ENCODE data around the gene DISC1.

DISC1 gene

DNA sequence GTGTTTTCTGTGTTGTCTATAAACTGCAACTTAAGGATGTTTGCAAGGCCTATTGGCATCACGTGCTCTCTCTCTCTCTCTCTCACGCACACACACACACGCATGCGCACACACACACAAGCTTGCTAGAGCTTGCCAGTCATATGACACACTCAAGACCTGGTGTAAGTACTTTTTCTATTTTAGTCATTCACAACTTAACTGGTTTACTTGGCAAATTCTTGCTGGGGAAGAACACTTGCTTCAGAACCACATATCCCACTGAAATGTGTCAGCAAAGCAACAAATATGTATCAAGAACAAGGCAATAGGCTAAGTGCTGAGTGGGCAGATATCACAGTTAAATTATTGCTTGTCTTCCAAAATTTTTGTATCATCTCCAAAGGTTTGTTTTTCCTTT is 107.8 kb downstream of the DISC1 start:
- H3K4me3 ChIP-seq (ENCODE audit: low read depth, low read length), result no peak overlapping the region
- TF ChIP-seq, protein P1, sequence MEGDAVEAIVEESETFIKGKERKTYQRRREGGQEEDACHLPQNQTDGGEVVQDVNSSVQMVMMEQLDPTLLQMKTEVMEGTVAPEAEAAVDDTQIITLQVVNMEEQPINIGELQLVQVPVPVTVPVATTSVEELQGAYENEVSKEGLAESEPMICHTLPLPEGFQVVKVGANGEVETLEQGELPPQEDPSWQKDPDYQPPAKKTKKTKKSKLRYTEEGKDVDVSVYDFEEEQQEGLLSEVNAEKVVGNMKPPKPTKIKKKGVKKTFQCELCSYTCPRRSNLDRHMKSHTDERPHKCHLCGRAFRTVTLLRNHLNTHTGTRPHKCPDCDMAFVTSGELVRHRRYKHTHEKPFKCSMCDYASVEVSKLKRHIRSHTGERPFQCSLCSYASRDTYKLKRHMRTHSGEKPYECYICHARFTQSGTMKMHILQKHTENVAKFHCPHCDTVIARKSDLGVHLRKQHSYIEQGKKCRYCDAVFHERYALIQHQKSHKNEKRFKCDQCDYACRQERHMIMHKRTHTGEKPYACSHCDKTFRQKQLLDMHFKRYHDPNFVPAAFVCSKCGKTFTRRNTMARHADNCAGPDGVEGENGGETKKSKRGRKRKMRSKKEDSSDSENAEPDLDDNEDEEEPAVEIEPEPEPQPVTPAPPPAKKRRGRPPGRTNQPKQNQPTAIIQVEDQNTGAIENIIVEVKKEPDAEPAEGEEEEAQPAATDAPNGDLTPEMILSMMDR (IDR thresholded peaks at IDR 0.05; ENCODE audit: control insufficient read depth, extremely low read depth, insufficient read depth), result no peak
- DNase-seq (ENCODE audit: low read depth), result no peak

DNA sequence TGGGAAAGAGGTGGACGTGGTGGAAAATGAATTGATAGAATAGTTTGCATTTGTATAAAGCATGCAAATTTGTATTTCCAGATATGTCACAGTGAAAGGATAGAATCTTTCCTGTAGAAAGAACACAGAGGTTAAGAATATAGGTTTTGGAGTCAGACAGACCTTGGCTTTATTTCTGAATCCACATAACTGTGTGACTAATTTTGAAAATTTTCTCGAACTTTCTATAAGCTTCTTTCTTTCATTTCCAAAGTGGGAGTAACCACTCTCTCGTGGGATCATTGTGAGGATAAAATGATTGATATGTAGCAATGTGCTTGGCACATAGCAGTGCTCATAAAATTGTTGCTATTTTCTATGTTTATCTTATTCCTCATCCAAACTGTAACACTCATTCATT is 108.8 kb downstream of the DISC1 start:
- TF ChIP-seq, protein P1 (IDR thresholded peaks at IDR 0.05; ENCODE audit: control insufficient read depth, extremely low read depth, insufficient read depth), result no peak
- DNase-seq (ENCODE audit: low read depth), result no peak
- no peak overlapping the region for H3K4me3 ChIP-seq (ENCODE audit: low read depth, low read length)

DNA sequence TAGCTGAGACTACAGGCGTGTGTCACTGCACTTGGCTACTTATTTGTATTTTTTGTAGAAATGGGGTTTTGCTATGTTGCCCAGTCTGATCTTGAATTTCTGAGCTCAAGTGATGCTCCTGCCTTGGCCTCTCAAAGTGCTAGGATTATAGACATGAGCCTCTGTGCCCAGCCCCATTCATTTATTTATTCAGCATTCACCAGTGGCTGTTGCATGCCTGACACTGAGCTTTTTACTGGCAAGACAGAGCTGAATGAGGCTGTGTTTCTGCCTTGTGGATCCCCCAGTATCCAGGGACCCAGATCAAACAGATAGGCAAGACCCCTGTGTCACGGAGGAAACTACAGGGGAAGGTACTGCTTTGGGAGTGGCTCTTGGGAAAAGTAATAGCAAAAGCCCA is 109.4 kb downstream of the DISC1 start:
- H3K4me3 ChIP-seq (ENCODE audit: low read depth, low read length), result no peak overlapping the region
- TF ChIP-seq, protein P1 (IDR thresholded peaks at IDR 0.05; ENCODE audit: control insufficient read depth, extremely low read depth, insufficient read depth), result no peak
- DNase-seq (ENCODE audit: low read depth), result no peak

DNA sequence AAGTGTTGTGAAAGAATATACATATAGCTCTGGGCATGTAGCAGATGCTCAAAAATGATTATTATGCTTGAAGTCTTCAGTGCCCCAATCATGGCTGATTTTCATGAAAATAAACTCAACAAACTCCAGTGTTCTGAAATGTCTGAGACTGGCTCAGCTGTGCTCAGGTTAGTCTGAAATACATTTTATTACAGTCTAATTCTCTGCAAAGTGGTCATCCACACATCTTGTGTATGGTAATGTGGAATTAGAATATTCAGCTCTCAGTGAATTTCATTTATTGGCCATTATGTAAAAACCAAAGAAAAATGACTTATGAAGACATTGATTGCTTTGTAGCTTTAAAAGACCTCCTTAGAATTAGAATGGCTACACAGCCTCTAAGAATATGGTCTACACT is 109.9 kb downstream of the DISC1 start:
- TF ChIP-seq, protein P1 (IDR thresholded peaks at IDR 0.05; ENCODE audit: control insufficient read depth, extremely low read depth, insufficient read depth), result no peak
- no peak overlapping the region for H3K4me3 ChIP-seq (ENCODE audit: low read depth, low read length)
- no peak for DNase-seq (ENCODE audit: low read depth)

DNA sequence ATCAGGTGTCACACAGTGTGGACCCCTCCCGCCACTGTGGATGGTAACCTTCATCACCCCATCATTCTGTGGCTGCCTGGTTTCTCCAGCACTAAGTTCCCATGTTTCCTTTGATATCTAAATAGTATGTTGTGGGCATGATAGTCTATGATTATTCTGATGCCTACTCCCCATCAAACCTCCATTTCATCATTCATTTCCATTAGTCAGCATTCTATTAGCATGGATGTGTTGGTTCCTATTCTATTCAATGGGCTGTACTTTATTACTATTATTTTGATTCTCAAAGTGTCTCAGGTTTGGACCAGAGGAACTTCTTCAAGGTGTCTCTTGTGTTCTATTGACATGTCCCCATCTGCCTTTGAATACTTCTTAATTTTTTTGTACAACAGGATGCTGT is 112.0 kb downstream of the DISC1 start:
- DNase-seq (ENCODE audit: low read depth), result no peak
- H3K4me3 ChIP-seq (ENCODE audit: low read depth, low read length), result no peak overlapping the region
- TF ChIP-seq, protein P1 (IDR thresholded peaks at IDR 0.05; ENCODE audit: control insufficient read depth, extremely low read depth, insufficient read depth), result no peak

DNA sequence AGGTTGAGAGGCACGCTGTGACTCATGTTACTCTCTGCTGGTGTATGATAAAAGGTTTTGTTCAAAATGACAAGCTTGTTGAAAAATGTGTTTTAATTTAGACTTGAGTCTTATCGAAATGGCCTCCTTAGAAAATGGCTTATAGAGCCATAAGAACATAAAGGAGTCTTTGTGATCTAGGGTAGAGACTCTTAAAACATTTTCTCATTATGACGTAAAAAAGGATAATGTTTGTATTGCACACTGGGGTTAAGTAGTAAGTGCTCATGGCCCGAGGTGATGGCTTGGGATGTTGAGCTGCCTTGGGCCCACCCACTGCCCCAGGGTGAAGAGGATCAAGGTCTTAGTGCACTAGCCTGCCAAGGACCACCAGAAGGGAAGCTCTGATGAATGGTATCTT is 117.4 kb downstream of the DISC1 start:
- no peak overlapping the region for H3K4me3 ChIP-seq (ENCODE audit: low read depth, low read length)
- DNase-seq (ENCODE audit: low read depth), result no peak
- TF ChIP-seq, protein P1 (IDR thresholded peaks at IDR 0.05; ENCODE audit: control insufficient read depth, extremely low read depth, insufficient read depth), result no peak

DNA sequence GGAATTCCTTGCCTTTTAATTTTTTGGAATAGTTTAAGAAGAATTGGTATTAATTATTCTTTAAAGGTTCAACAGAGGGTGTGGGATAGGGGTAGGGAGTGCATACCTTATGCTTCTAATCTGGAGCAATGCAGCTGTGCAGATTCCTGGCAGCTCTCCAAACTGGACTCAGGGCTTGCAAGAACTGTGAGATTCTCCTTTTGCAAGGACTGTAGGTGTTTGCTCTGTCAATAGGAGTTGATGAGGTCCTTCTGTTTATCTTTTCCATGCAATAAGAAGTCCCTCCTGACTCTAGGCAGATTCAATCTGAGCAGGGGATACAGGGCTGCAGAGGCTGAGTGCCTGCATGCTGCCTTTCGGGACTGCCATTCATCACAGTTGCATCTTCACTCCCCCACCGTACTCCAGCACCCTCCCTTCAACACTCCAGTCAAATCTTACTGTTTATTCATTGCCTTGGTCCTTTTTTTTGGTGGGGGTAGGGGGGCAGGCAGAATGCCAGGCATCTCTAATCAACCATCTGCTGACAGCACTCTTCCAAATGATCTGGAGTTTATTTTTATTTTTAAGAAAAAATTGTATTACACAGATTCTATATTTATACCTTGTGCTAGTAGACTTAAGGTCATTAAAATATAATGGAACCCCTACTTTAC is 122.3 kb downstream of the DISC1 start:
- TF ChIP-seq, protein P1 (IDR thresholded peaks at IDR 0.05; ENCODE audit: control insufficient read depth, extremely low read depth, insufficient read depth), result no peak
- H3K4me3 ChIP-seq (ENCODE audit: low read depth, low read length), result no peak overlapping the region
- peak; percentile 34 for DNase-seq (ENCODE audit: low read depth)
